DMS153 treated with DMSO at 0.1 percent for 48 hours (cell line): ENCODE measurements around the gene GRK6.

Experiments used
- DNase-seq: peaks from one replicate; lab custom pipeline; 2025; ENCODE audit not compliant: unreplicated experiment; lab: John Stamatoyannopoulos, UW

GRK6 gene

DNA sequence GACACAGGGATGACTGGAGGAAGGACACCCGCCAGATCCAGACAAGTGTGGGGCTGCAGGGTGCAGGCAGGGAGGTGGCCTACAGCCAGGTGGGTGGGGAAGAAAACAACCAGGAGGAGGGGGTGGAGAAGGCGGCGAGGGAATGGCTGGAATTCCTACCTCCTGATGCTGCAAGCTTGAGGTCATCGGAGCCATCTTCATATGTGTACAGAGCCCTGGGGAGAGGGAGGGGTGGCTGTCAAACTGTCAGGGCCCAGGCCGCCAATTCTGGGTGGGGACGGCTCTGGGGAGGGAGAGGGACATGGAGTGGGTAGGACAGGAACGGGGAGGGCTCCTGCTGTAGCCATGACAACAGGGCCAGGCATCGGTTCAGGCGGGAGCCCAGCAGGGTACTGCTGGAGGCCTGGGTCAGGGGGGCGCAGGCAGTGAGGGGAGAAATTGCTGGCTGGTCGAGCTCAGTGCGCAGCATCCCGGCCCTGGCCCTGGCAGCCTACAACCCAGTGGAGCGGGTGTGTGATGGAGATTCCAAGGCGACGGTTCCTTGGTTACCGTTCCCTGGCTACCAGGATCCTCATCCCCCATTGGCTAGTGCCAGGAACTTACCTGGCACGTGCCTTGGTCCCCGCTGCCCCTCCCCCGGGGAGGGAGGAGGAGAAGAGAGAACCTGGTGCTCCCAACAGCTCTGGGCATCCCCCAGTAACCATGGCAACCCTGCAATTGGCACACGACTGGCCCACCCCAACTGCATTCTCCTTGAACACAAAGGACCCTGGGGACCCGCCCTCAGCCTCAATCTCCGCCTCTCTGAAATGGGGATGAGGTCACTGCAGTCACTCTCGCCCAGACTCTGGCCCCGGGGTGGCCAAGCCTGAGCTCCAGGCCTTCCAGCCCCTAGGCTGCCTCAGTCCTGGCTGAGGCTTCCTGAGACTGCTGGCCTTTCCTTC lies 42.5 kb downstream of the GRK6 start:
- DNase-seq, result no peak

DNA sequence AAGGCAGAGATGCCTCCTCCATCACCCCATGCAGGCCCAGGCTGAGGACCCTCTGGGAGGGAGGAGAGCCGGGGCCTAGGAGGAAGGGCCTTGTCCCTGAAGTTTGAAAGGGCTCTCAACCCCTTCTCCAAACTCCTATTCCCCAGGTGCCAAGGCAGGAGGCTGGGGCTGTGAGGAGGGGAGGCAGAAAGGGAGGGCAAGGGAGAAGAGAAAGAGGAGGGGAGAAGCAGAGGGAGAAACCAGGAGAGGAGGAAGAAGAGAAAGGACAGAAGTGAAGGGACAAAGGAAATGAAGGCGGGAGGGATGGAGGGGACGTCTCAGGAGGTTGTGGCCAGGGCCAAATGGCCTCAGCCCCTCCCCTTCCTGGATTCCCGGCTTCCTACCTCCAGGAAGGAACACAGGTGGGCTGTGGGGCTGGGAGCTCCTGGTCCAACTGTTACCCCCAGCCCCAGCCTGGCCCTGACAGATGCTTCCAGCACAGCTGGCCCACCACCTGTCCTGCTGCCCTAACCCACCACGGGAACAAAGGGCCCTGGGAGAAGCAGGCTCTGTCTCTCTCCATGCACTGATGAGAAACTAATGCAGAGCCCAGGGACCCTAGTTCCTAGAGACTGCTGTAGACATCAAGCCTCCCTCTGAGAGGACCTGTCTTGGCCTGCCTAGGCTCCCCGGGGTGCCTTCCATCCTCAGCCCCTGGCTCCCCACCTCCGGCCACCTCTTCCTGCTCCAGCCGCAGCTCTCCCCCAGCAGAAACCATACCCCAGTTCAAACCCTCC lies 43.5 kb downstream of the GRK6 start:
- no peak for DNase-seq

- no peak for DNase-seq
Measured at GRCh38 chr5:177470759-177471536, 44.5 kb downstream of the GRK6 start.

DNA sequence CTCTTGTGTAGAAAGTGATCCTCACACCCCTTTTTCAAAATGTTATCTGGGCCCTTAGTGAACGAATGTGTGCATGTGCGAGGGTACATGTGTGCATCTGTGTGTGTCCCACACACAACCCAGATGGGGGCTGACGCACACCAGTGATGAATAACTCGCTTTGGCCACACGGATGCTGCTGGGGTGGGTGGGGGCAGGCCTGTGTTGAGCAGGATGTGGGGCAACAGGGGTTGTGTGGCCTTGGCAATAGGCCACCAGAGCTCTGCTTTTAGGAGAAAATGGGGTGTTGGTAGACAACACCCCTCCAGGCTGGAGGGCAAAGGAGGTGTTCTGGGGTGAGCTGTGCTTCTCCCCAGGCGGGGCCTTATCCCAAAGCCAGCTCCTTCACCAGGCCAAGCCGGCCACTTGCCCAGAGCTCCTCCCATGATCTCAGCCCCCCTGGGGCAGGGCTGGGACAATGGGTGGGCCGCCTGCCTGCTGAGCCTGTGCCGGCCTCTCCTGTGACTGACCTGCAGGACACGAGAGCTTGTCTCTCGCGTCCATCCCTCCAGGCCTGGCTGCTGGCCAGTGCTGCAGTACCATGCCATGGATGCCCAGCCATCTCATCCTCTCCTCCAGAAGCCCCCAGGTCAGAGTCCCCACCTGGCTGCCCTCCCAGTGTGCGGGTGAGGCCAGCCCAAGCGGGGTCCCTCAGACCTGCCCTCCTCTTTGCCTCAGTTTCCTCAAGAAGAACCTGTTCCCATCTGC lies 45.3 kb downstream of the GRK6 start:
- no peak for DNase-seq

DNA sequence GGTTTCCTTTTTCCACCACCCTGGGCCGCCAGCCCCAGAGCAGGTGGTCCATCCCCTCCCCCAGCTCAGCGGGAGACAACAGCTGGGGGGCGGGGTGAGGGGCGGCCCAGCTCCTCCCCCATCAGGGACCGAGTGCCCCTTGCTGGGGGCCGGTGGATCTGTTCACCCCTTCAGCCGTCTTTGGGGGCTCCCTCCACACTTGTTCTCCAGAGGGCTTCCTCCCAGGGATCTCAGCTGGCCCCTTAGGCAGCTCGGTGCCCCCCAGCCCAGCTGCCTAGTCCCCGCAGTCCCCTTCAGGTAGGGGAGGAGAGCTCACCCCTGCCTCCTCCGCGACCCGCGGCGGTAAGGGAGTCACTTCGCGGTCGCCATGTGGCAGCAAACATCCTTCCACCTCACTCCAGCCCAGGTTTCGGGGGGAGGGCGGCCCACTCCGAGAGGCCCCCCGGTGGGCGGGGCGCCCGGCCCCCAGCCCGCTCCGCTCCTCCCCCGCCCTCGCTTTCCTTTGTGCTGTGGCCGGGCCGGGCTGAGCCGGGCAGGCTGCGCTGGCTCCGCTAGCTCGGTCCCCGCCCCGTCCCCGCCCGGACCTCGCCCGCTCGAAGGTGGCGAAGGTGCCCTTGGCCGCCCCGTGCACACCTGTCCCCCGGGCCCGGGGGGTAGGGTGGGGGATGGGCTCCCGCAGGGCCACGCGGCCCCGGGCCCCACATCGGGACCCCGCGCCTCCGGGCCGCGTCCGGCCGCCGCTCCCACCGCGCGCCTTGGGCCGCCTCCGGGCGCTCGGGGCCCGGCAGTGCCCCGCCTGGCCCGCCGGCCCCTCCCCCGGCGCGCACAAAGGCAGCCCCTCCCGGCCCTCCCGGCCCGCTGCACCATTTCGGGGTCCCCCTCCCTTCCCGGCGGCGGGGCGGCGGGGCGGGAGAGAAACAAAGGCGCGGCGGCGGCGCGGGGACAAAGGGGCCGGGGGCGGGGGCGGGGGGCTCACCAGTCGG lies 46.3 kb downstream of the GRK6 start:
- no peak for DNase-seq

GRCh38 chr5:177473443-177474001 lies 47.0 kb downstream of the GRK6 start, which contains the start of gene DBN1:
Gene DBN1 (minus strand): TSS chr5:177473634. CDS start chr5:177473521, 113 bp downstream.
- DNase-seq, result no peak

DNA sequence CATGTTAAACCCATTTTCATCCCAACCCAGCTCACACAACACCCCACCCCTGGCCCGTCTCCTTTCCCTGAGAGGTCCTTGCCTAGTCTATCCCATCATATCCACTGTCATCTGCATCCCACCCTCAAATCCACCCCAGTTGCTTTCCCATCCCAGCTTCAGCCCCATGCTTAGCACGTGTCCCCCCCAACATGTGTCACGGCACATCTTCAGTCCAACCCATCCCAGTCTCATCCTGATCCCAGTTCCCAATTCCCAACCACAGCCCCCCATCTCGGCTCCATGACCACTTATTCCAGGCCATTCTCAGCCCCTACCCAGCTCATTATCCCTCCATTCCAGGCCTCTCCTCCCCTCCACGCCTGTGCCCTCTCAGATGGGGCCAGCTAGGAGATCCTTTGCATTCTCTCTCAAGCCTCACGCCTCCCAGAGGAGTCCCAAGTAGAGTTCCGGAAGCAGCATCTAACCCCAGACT lies 47.6 kb downstream of the GRK6 start:
- DNase-seq, result no peak

DNA sequence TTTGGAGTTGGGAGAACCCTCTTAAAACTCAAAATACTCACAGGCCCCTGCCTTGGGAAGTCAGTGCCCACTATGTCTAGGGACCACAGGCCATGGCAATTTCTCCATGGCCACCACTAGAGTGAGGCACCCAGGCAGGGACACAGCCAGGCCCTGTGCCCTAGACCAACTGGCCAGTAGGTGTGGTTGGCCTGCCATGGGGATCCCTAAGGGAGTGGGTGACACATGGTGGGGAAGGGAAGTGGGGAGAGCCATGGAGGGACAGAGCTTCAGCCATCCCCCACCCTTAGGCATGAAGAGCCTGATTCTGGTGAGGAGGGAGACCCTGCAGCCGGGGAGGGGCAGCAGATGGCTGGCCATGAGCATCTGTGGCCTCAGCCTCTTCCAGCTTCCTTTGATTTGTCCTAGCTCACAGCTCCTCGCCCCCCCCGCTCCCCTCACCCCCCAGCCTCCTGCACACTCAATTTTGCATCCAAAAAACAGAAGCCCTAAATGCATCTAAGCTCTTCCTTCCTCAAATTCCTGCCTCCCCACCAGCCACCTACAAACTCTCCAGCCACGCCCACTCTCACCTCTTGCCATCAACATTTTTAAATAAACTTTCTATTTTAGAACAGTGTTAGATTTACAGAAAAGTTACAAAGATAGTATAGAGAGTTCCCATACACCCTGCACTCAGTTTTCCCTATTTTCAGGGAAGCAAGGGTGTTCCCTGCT lies 48.5 kb downstream of the GRK6 start:
- no peak for DNase-seq

- DNase-seq, result no peak
Measured at GRCh38 chr5:177475563-177476427, 49.3 kb downstream of the GRK6 start.

DNA sequence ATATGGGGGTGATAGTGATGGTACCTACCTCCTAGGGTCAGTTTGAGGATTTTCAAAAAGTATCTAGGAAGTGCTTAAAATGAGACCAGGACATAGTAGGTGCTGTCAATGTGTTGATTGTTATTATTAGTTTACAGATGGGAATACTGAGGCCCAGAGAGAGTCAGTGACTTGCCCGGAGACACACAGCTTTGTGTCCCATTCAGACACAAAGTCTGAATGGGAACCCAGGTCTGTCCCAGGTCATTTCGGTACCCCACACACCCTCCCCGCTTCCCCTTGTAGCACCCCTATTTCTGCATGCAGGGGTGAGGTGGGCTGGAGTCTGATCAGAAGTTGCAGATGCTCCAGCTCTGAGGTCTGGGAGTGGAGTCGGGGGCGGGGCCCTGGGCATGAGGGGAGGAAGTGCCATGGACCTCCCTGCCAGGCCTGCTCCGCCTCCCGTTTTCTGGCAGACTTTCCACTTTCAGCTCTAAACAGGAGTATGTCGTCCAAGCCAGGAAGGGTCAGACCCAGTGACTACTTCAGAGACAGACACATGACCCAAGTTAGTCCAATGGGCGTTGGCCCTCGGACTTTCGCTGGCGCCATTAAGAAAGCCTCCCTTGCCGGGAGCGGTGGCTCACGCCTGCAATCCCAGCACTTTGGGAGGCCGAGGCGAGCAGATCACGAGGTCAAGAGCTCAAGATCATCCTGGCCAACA lies 50.2 kb downstream of the GRK6 start:
- no peak for DNase-seq

- DNase-seq, result no peak
Measured at GRCh38 chr5:177477701-177478477, 51.4 kb downstream of the GRK6 start.

GRCh38 chr5:177478711-177479646 lies 52.5 kb downstream of the GRK6 start:
- DNase-seq, result no peak

DNA sequence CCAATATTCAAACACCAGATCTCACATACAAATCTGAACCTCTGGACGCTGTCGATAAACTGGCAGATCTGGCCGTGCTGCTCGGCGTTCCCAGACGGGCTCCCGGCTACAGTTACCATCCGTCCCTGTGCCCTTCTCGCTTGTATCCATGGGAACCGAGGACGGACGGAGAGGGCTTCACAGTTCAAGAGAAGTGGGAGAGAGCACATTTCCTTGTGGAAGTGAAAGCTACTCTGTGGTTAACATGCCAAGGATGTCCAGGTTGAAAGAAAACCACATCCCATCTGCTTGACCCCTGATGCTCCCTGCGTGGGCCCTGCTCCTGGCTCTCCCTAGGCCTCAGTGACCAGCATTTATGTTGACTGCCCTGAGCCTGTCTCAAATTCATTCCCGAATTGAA lies 53.3 kb downstream of the GRK6 start:
- no peak for DNase-seq

- no peak for DNase-seq
Measured at GRCh38 chr5:177482359-177482795, 55.9 kb downstream of the GRK6 start.

- DNase-seq, result no peak
Measured at GRCh38 chr5:177483042-177483441, 56.6 kb downstream of the GRK6 start.
